Calu3 (cell line): Measurements from ENCODE around the gene TSNAXIP1. TPM values are rescaled to one million over a fixed set of nuclear protein-coding genes. Genes with fewer than 3 reads are reported as not detected.
"Not testable (repeated sequence)": the region's sequence is repeated elsewhere in the genome, so short reads cannot be mapped to it uniquely, and the experiment has no call there.

Experiments
- BruUV-seq: library from RNA; stranded (reverse); fragments of 400-500 nt; replicated peaks from 2 replicates; lab custom pipeline; 2021; lab: Mats Ljungman, UMichigan
- CTCF ChIA-PET: fragments of 300-600 bp; sonication (Branson Sonifier 250); formaldehyde crosslinking; loops from one replicate; lab custom pipeline; 2022; ENCODE audit warnings: antibody characterized with exemption; lab: Charles Lee
- DNase-seq: peaks from one replicate; pipeline ENCODE4 v3.0.0; 2022
- H3K27ac Mint-ChIP-seq: one replicate; pipeline ENCODE4 v1.8.0; 2022; ENCODE audit warnings: mixed read lengths; ENCODE audit not compliant: unreplicated experiment
- H3K27me3 Mint-ChIP-seq: one replicate; pipeline ENCODE4 v1.8.0; 2022; ENCODE audit warnings: mixed read lengths; ENCODE audit not compliant: unreplicated experiment
- H3K36me3 Mint-ChIP-seq: one replicate; pipeline ENCODE4 v1.8.0; 2022; ENCODE audit warnings: mild to moderate bottlenecking, moderate library complexity, mixed read lengths; ENCODE audit not compliant: insufficient read depth, unreplicated experiment
- H3K4me1 Mint-ChIP-seq: one replicate; pipeline ENCODE4 v1.8.0; 2022; ENCODE audit warnings: mild to moderate bottlenecking, low read depth, mixed read lengths; ENCODE audit not compliant: unreplicated experiment
- H3K4me3 Mint-ChIP-seq: one replicate; pipeline ENCODE4 v1.8.0; 2022; ENCODE audit warnings: mild to moderate bottlenecking, low read depth, moderate library complexity, mixed read lengths; ENCODE audit not compliant: unreplicated experiment
- H3K9me3 Mint-ChIP-seq: one replicate; pipeline ENCODE4 v1.8.0; 2022; ENCODE audit warnings: low read depth, mixed read lengths; ENCODE audit not compliant: unreplicated experiment
- intact Hi-C: fragments of 100-400 bp; cut with micrococcal nuclease; formaldehyde crosslinking; loops from one replicate; pipeline ENCODE4 v1.10.0; 2022; ENCODE audit not compliant: unreplicated experiment
- total RNA-seq: library from RNA; stranded (reverse); gene quantifications from 2 replicates; pipeline ENCODE4 v1.2.3, GENCODE V29; 2022
- TF ChIP-seq, protein P1 (sequence below): fragments of 200-600 bp; IDR thresholded peaks from one replicate; pipeline ENCODE4 v1.8.0; 2022; ENCODE audit warnings: antibody characterized with exemption; ENCODE audit not compliant: unreplicated experiment

Gene TSNAXIP1
- total RNA-seq, 1 experiment from 2014 or later, result 1.0 TPM

DNA sequence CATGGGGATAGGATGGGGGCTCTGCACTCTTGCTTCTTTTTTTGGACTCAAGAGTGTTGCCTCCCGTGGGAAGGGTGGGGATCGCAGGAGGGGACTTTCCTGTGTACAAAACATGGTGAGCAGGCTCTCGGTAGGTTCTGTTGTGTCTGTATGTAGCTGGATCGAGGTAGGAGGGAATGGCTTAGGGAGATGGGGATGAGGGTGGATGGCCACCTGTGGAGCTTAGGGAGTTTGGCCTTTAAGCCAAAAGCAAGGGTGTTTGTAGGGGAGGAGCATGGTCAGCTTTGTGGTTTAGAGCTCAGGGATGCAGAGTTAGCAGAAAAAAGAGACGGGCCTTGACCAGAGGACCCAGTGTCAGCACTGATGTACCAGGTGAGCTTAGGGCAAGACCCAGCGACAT, 55.2 kb downstream of the TSNAXIP1 start:
- intact Hi-C loops, result no loop called here

DNA sequence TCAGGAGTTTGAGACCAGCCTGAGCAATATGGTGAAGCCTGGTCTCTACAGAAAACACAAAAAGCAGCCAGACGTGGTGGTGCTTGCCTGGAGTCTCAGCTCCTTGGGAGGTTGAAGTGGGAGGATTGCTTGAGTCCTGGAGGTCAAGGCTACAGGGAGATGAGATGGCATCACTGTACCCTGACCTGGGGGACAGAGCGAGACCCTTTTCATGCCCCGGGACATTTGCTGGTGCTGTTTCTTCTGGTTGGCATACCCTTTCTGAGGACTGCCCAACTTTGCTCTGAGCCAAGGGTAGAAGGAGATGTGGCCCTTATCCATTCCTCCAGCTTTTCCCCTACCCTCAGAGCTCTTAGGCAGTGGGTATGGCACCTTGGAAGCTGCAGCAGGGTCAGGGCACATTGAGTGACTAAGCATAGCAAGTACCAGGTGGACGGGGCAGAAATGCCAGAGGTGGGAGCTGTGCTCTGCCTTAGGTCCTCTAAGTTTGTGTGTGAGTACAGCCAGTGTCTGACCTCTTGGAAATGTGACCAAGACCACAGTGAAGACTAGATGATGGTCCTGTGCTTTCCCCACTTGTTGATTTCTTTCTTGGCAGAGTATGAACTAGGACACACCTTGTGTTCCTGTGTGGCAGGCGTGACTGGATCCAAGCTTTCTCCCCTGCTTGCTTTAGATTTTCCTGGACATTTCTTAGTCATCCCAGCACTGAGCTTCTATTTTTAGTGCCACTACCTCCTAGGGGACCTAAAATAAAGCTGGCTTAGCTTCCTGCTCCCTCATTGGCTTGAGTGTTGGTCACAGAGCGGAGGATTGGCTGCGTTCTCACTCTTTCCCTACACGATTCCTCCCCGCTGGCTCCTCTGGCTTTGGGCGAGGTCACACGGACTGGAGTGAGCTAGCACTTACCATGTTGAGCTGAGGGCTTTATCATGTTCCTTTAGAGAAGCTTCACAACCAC, 56.2 kb downstream of the TSNAXIP1 start:
- Mint-ChIP-seq H3K4me1 (peaks cover 40% of the 10 kb centered on the region), H3K36me3 (peaks cover 66% of the 10 kb centered on the region), H3K4me3 (no peak overlapping the region), H3K27me3 (no peaks in the 10 kb centered on the region), H3K9me3 (no peaks in the 10 kb centered on the region), H3K27ac (no peak overlapping the region)
- CTCF ChIA-PET, result interaction anchor here (0.5 to 1.5 kb wide), 2 partner anchors 12 to 52 kb away, joined by 3 to 6 read pairs; no protein-coding TSS in a partner anchor
- intact Hi-C loops, result no loop called here
- TF ChIP-seq, protein P1, sequence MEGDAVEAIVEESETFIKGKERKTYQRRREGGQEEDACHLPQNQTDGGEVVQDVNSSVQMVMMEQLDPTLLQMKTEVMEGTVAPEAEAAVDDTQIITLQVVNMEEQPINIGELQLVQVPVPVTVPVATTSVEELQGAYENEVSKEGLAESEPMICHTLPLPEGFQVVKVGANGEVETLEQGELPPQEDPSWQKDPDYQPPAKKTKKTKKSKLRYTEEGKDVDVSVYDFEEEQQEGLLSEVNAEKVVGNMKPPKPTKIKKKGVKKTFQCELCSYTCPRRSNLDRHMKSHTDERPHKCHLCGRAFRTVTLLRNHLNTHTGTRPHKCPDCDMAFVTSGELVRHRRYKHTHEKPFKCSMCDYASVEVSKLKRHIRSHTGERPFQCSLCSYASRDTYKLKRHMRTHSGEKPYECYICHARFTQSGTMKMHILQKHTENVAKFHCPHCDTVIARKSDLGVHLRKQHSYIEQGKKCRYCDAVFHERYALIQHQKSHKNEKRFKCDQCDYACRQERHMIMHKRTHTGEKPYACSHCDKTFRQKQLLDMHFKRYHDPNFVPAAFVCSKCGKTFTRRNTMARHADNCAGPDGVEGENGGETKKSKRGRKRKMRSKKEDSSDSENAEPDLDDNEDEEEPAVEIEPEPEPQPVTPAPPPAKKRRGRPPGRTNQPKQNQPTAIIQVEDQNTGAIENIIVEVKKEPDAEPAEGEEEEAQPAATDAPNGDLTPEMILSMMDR, result no peak
- no peak for DNase-seq
- BruUV-seq, result no TSS peak

More for the DNA sequence above, 55.2 kb downstream of the TSNAXIP1 start:
- no TSS peak for BruUV-seq
- H3K9me3 Mint-ChIP-seq, result no peaks in the 10 kb centered on the region
- H3K27me3 Mint-ChIP-seq, result no peaks in the 10 kb centered on the region
- CTCF ChIA-PET, result interaction anchor here (1.5 kb wide), 1 partner anchor 13 kb away, joined by 6 read pairs; no protein-coding TSS in a partner anchor
- peaks cover 50% of the 10 kb centered on the region for H3K4me1 Mint-ChIP-seq
- TF ChIP-seq, protein P1, result no peak
- H3K36me3 Mint-ChIP-seq, result peaks cover 73% of the 10 kb centered on the region
- no peak overlapping the region for H3K4me3 Mint-ChIP-seq
- no peak for DNase-seq
- H3K27ac Mint-ChIP-seq, result no peak overlapping the region

DNA sequence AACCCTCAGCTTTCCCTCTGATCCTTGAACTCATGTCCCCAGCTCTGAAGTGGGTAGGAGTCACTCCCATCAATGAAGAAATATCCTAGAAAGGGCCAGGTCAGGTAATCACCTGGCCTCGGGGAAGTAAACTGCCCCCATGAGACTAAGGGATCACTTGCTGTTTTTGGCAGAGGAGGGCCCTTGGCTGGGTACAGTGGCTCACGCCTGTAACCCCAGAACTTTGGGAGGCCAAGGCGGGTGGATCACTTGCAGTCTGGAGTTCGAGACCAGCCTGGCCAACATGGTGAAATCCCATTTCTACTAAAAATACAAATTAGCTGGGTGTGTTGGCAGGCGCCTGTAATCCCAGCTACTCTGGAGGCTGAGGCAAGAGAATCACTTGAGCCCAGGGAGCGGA, 57.4 kb downstream of the TSNAXIP1 start:
- CTCF ChIA-PET, intact Hi-C loops: not testable (repeated sequence)
- H3K4me1 Mint-ChIP-seq, result peaks cover 32% of the 10 kb centered on the region

DNA sequence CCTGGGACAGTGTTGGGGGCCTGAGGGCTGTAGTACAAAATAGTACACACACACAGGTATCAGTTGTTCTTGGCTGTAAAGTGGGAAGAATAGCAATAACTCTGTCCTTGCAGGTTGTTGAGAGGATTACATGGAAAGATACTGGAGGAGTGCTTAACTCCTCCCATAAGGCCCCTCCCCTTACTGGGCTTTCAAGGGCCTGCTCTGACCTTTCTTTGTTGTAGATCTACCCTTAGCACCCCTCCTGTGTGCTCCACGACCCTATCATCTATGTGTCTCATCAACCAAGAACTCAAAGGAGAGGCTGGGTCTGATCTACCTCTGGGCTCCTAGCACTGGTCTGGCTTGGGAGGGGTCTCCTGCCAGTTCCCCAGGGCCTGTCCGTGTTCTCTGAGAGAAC, 57.9 kb downstream of the TSNAXIP1 start:
- intact Hi-C loops, result no loop called here
- DNase-seq, result no peak
- TF ChIP-seq, protein P1, result no peak
- H3K9me3 Mint-ChIP-seq, result no peaks in the 10 kb centered on the region
- no TSS peak for BruUV-seq
- no peak overlapping the region for H3K4me3 Mint-ChIP-seq
- peaks cover 32% of the 10 kb centered on the region for H3K4me1 Mint-ChIP-seq
- peaks cover 54% of the 10 kb centered on the region for H3K36me3 Mint-ChIP-seq
- H3K27me3 Mint-ChIP-seq, result no peaks in the 10 kb centered on the region
- no peak overlapping the region for H3K27ac Mint-ChIP-seq
- CTCF ChIA-PET, result interaction anchor here (1.0 to 1.7 kb wide), 2 partner anchors 19 to 48 kb away, joined by 7 to 18 read pairs; no protein-coding TSS in a partner anchor

More for the DNA sequence above, 57.4 kb downstream of the TSNAXIP1 start:
- peaks cover 57% of the 10 kb centered on the region for H3K36me3 Mint-ChIP-seq
- not testable (repeated sequence) for BruUV-seq, H3K27ac Mint-ChIP-seq, H3K9me3 Mint-ChIP-seq, H3K4me3 Mint-ChIP-seq, DNase-seq, H3K27me3 Mint-ChIP-seq
